ENCODE measurements around the gene OR6X1.
"Not testable (repeated sequence)": the region's sequence is repeated elsewhere in the genome, so short reads cannot be mapped to it uniquely, and the experiment has no call there.

OR6X1 gene

DNA sequence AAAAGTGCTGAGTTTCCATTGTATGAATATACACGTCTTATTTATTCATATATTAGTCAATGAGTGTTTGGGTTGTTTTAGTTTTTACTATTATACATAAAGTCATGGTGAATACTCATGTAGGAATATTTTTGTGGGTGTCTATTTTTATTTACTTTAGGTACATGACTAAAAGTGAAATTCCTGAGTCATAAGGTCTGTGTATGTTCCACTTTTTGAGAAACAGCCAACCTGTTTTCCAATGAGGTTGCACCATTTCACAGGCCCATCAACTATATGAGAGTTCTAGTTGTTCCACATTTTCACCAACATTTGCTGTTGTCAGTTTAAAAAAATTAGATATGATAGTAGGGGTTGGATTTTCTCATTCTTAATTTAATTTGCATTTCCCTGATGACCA is 6.6 kb upstream of the OR6X1 start:
- DNase-seq (ENCODE audit: low read depth), result no peak
- H3K4me3 ChIP-seq (ENCODE audit: control insufficient read depth, low read depth, low read length), result no peak overlapping the region
- TF ChIP-seq, protein P1, sequence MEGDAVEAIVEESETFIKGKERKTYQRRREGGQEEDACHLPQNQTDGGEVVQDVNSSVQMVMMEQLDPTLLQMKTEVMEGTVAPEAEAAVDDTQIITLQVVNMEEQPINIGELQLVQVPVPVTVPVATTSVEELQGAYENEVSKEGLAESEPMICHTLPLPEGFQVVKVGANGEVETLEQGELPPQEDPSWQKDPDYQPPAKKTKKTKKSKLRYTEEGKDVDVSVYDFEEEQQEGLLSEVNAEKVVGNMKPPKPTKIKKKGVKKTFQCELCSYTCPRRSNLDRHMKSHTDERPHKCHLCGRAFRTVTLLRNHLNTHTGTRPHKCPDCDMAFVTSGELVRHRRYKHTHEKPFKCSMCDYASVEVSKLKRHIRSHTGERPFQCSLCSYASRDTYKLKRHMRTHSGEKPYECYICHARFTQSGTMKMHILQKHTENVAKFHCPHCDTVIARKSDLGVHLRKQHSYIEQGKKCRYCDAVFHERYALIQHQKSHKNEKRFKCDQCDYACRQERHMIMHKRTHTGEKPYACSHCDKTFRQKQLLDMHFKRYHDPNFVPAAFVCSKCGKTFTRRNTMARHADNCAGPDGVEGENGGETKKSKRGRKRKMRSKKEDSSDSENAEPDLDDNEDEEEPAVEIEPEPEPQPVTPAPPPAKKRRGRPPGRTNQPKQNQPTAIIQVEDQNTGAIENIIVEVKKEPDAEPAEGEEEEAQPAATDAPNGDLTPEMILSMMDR (IDR thresholded peaks at IDR 0.05; ENCODE audit: control insufficient read depth, insufficient read depth, low read depth, low read length, missing control alignments), result no peak

DNA sequence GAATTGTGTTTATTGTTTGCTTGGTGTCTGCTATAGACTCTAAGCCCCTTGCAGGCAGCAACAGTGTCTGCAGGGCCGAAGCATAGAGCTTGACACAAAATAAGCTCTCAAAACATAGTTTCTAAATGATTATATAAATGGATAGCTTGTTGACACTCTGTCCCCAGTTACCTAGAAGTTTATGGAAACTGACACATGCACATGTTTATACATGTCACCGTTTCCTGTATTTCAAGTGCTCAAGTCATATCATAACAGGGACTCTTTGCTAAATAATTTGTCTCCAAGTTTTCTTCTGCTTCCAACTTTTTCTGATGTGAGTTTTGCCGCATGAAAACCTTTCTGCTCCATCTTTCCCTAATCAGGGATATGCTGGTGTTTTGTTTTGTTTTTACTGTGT is 3.7 kb upstream of the OR6X1 start:
- H3K4me3 ChIP-seq (ENCODE audit: control insufficient read depth, low read depth, low read length), result no peak overlapping the region
- TF ChIP-seq, protein P1 (IDR thresholded peaks at IDR 0.05; ENCODE audit: control insufficient read depth, insufficient read depth, low read depth, low read length, missing control alignments), result no peak
- DNase-seq (ENCODE audit: low read depth), result no peak

DNA sequence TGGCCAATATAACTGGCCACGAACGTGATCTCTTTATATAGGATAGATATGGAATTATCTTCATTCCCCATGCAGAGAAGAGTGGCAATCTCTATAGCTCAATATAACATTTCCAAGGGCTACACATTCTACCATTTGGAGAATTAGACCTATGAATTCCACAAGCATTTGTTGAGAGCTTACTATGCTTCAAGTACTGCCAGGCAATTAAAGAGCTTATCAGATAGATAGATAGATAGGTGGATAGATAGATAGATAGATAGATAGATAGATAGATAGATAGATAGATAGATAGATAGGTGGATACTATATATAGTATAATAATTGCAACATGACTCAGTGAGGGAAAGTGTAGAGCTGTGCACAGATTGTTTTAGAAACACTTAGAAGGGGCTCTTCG is 1.5 kb upstream of the OR6X1 start:
- TF ChIP-seq, protein P1 (IDR thresholded peaks at IDR 0.05; ENCODE audit: control insufficient read depth, insufficient read depth, low read depth, low read length, missing control alignments), result no peak
- H3K4me3 ChIP-seq (ENCODE audit: control insufficient read depth, low read depth, low read length), result no peak overlapping the region
- no peak for DNase-seq (ENCODE audit: low read depth)

DNA sequence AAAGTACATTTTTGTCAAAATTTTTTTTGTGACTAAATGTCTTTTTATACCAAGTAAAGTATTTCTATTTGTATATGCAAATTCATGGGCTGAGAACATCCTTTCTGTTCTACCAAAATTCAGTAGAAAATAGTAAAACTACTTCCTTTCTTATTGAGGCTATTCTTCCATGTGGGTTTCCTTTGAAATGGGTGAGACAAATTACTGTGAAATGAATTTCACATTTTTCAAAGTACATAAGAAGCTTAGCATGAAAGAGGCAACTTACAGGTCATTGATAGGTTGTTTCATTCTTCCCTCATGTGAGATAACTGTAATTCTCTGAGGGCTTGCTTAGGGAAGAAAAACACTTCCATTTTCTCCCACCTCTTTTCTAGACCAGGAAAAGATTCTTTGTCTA is 1.0 kb upstream of the OR6X1 start:
- TF ChIP-seq, protein P1 (IDR thresholded peaks at IDR 0.05; ENCODE audit: control insufficient read depth, insufficient read depth, low read depth, low read length, missing control alignments), result no peak
- H3K4me3 ChIP-seq (ENCODE audit: control insufficient read depth, low read depth, low read length), result no peak overlapping the region
- DNase-seq (ENCODE audit: low read depth), result no peak

DNA sequence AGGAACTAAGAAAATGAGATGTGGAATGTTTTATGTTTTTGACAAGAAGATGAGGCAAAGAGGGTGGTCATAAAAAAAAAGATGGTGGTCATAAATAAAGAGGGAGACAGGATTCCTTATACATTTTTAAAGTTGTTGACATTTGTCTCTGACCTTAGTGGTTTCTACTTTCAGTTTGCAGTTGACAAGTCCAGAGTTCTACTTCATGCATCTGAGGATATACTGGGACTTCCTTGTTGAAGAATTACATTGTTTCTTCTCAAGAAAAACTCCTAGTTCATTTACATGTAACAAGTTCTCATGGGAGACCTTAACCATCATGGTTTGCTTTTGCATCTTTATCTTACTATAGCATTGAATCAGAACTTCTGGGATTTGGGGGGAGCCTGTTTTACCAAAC is 1.2 kb downstream of the OR6X1 start:
- TF ChIP-seq, protein P1 (IDR thresholded peaks at IDR 0.05; ENCODE audit: control insufficient read depth, insufficient read depth, low read depth, low read length, missing control alignments), result no peak
- no peak overlapping the region for H3K4me3 ChIP-seq (ENCODE audit: control insufficient read depth, low read depth, low read length)
- no peak for DNase-seq (ENCODE audit: low read depth)

DNA sequence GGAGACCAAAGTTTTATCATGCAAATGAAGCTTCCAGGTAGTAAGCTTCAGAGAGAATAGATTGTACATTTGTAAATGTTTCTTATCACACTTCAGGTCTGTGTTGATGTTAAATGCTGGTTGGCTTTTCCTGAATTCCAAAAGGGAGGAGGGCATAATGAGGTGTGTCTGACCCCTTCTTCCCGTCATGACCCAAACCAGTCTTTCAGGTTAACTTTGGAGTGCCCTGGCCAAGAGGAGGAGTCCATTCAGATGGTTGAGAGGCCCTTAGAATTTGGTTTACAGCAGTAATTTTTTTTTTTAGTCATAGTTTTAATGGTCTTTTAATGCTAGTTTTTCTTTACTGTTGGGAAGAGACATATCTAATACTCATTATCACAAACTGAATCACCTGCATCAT is 2.5 kb downstream of the OR6X1 start:
- DNase-seq (ENCODE audit: low read depth), result no peak
- TF ChIP-seq, protein P1 (IDR thresholded peaks at IDR 0.05; ENCODE audit: control insufficient read depth, insufficient read depth, low read depth, low read length, missing control alignments), result no peak
- no peak overlapping the region for H3K4me3 ChIP-seq (ENCODE audit: control insufficient read depth, low read depth, low read length)

DNA sequence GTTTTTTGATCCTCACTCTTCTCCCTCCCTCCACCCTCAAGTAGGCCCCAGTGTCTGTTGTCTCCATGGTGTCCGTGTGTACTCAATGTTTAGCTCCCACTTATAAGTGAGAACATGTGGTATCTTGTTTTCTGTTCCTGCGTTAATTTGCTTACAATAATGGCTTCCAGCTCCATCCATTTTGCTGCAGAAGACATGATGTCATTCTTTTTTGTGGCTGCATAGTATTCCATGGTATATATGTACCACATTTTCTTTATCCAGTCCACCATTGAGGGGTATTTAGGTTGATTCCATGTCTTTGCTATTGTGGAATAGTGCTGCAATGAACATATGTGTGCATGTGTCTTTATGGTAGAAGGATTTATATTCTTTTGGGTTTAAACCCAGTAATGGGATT is 6.0 kb downstream of the OR6X1 start:
- not testable (repeated sequence) for DNase-seq (ENCODE audit: low read depth); H3K4me3 ChIP-seq (ENCODE audit: control insufficient read depth, low read depth, low read length)

Data from AG09309 (cell line).